ENCODE data around the gene GON4L. TPM values are rescaled to one million over a fixed set of nuclear protein-coding genes. Genes with fewer than 3 reads are reported as not detected.

GON4L gene
- total and polyA plus RNA-seq, 2 of the 4 experiments (the other 2 are of a cell fraction): 21.2 to 30.3 TPM

DNA sequence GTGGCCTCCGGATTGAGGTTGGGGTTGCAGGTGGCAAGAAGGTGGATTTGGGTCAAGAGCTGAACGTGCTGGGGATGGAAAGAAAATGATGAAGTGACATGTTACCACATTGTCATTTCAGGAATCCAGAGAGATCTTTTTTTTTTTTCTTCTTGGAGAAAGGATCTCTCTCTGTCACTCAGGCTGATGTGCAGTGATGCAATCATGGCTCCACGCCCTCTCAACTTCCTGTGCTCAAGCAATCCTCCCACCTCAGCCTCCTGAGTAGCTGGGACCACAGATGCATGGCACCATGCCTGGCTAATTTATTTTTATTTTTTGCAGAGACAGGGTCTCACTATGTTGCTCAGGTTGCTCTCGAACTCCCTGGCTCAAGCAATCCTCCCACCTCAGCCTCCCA lies 80.6 kb downstream of the GON4L start:
- Histone ChIP-seq H4K5ac (ENCODE audit: low read depth, low read length) (no peak overlapping the region), H3K9me3 (ENCODE audit: control insufficient read depth, insufficient read depth, low read length) (no peaks in the 10 kb centered on the region), H3K4ac (ENCODE audit: low read depth, low read length) (no peak overlapping the region), H4K91ac (ENCODE audit: insufficient read depth, low read depth, low read length) (no peak overlapping the region), H2AFZ (replicated peaks; ENCODE audit: low read length, poor library complexity) (no peak overlapping the region), H3K27me3 (ENCODE audit: control insufficient read depth, insufficient read depth, low read length) (no peaks in the 10 kb centered on the region), H2AK9ac (replicated peaks; ENCODE audit: low read depth, low read length, poor library complexity) (no peak overlapping the region), H2AK5ac (ENCODE audit: low read depth, low read length) (no peak overlapping the region), H3K9ac (ENCODE audit: low read depth, low read length) (no peak overlapping the region), H3K18ac (ENCODE audit: low read depth, low read length) (no peak overlapping the region), H3K4me2 (ENCODE audit: low read depth, low read length) (no peak overlapping the region), H2BK5ac (ENCODE audit: low read depth, low read length, poor library complexity, severe bottlenecking) (no peak overlapping the region), H3K23ac (ENCODE audit: low read depth, low read length) (no peak overlapping the region), H4K20me1 (ENCODE audit: insufficient read depth, low read length) (no peaks in the 10 kb centered on the region), H2BK20ac (ENCODE audit: low read depth, low read length) (no peak overlapping the region), H3K9me1 (ENCODE audit: insufficient read depth, low read length) (no peaks in the 10 kb centered on the region; the same call in 1 of the 2 replicates), H3K4me3 (ENCODE audit: insufficient read depth, low read depth, low read length) (no peak overlapping the region), H3K4me1 (ENCODE audit: control insufficient read depth, insufficient read depth, low read length) (no peaks in the 10 kb centered on the region), H2BK15ac (ENCODE audit: low read depth, low read length) (no peak overlapping the region), H4K8ac (ENCODE audit: low read depth in 2 of 2, low read length in 2 of 2) (no peak overlapping the region), H2BK120ac (ENCODE audit: low read depth, low read length) (no peak overlapping the region), H3K14ac (replicated peaks; ENCODE audit: low read depth, low read length) (no peak overlapping the region), H3K27ac (ENCODE audit: insufficient read depth, low read length) (no peak overlapping the region), H3K36me3 (ENCODE audit: control insufficient read depth, insufficient read depth, low read length) (peaks cover 36% of the 10 kb centered on the region), H3K56ac (ENCODE audit: extremely low read depth, insufficient read depth, low read length) (no peak overlapping the region), H3K79me1 (ENCODE audit: low read depth in 1 of 2, low read length in 2 of 2) (peaks cover 0 to 2% of the 10 kb centered on the region in 2 experiments; a peak in 1 of 4 replicates)
- no CpG with 5 or more reads among the region's 4 CpGs for WGBS, 2 experiments (ENCODE audit: extremely low coverage in 2 of 2, insufficient read length in 1 of 2)
- TF ChIP-seq NFE2L2 (IDR thresholded peaks at IDR 0.05; ENCODE audit: low read depth, low read length) (no peak), CEBPB (IDR thresholded peaks at IDR 0.05; ENCODE audit: low read depth, low read length) (peak; percentile 43; the same call in 1 of the 2 replicates)
- ChIA-PET CTCF (interaction anchor here (1.1 kb wide), 1 partner anchor 13 kb away, joined by 3 read pairs; no protein-coding TSS in a partner anchor), POLR2A (ENCODE audit: unreplicated experiment) (no interaction called here)
- in situ Hi-C loops (cut with MboI; ENCODE audit: low sequenced_read_pairs) (no loop called here), intact Hi-C loops (cut with micrococcal nuclease) (no loop called here), dilution Hi-C loops (cut with HindIII; ENCODE audit: low sequenced_read_pairs, unreplicated experiment) (no loop called here)
- no peak for ATAC-seq (ENCODE audit: low read depth)
- BruUV-seq (replicated peaks): no TSS peak
- no peak for DNase-seq

All from IMR-90 (cell line).